Measurements from ENCODE around the gene SLC16A5.
A peak's percentile ranks its signal among the peaks of the same experiment; 100 is the strongest.

The SLC16A5 gene

GRCh38 chr17:75093548-75094158, 5.9 kb downstream of the SLC16A5 start:
- intact Hi-C loops (cut with DNase I; ENCODE audit: low total_unique reads): no loop called here

GRCh38 chr17:75094871-75095399, 7.2 kb downstream of the SLC16A5 start:
- H3K4me1 ChIP-seq: peaks cover 0 to 37% (median 3%) of the 10 kb centered on the region in 4 donors
- no peaks in the 10 kb centered on the region for H3K27me3 ChIP-seq
- intact Hi-C loops (cut with DNase I; ENCODE audit: low total_unique reads): no loop called here
- no peak for DNase-seq
- H3K27ac ChIP-seq: no peak overlapping the region
- no peak for TF ChIP-seq CTCF (IDR thresholded peaks at IDR 0.05)
- H3K9me3 ChIP-seq: no peaks in the 10 kb centered on the region
- peaks cover 0 to 6% (median 0%) of the 10 kb centered on the region in 3 donors for H3K36me3 ChIP-seq
- no peak overlapping the region for H3K4me3 ChIP-seq

More at GRCh38 chr17:75093548-75094158, 5.9 kb downstream of the SLC16A5 start:
- Histone ChIP-seq H3K27me3 (no peaks in the 10 kb centered on the region), H3K9me3 (no peaks in the 10 kb centered on the region), H3K4me3 (no peak overlapping the region), H3K27ac (no peak overlapping the region), H3K4me1 (peaks cover 0 to 41% (median 5%) of the 10 kb centered on the region in 4 donors), H3K36me3 (no peaks in the 10 kb centered on the region)
- no peak for TF ChIP-seq CTCF (IDR thresholded peaks at IDR 0.05)
- DNase-seq: no peak

DNA sequence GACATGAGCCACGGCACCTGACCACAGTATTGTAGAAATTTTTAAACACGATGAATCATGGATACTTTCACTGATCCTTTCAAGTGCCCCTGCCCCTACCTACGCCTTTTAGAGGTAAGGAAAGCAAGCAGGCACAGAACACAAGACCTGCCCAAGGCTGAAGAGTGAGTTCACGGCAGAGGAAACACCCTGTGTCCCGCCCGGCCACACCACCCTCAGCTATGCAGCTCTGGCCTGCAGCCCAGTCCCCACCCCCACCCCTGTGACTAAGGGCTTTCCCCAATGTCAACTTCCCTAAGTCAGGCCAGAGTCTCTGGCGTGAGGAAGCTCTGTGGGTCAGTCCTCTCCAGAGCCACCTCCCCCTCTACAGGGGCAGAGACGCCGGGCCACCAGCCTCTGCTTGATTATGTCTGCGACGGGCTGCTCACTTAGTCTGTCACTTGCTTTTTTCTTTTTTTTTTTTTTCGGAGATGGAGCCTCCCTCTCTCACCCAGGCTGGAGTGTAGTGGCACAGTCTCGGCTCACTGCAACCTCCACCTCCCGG, 8.4 kb downstream of the SLC16A5 start:
- H3K27ac ChIP-seq: no peak overlapping the region
- H3K4me1 ChIP-seq: peaks cover 0 to 33% (median 3%) of the 10 kb centered on the region in 4 donors
- no peak for TF ChIP-seq CTCF (IDR thresholded peaks at IDR 0.05)
- intact Hi-C loops (cut with DNase I; ENCODE audit: low total_unique reads): no loop called here
- no peaks in the 10 kb centered on the region for H3K27me3 ChIP-seq
- no peaks in the 10 kb centered on the region for H3K9me3 ChIP-seq
- DNase-seq: peak; percentile 60 to 78
- peaks cover 0 to 16% (median 0%) of the 10 kb centered on the region in 3 donors for H3K36me3 ChIP-seq
- H3K4me3 ChIP-seq: no peak overlapping the region

- Histone ChIP-seq H3K9me3 (no peaks in the 10 kb centered on the region), H3K27ac (no peak overlapping the region), H3K4me3 (no peak overlapping the region), H3K27me3 (no peaks in the 10 kb centered on the region), H3K4me1 (peaks cover 0 to 25% (median 3%) of the 10 kb centered on the region in 4 donors), H3K36me3 (peaks cover 0 to 16% (median 0%) of the 10 kb centered on the region in 3 donors)
- no peak for DNase-seq
- intact Hi-C loops (cut with DNase I; ENCODE audit: low total_unique reads): no loop called here
- no peak for TF ChIP-seq CTCF (IDR thresholded peaks at IDR 0.05)
Measured at GRCh38 chr17:75097865-75098264, 10.1 kb downstream of the SLC16A5 start.

- Histone ChIP-seq H3K27me3 (no peaks in the 10 kb centered on the region), H3K36me3 (peaks cover 0 to 20% (median 0%) of the 10 kb centered on the region in 3 donors), H3K9me3 (no peaks in the 10 kb centered on the region), H3K4me3 (no peak overlapping the region), H3K27ac (no peak overlapping the region), H3K4me1 (peaks cover 0 to 16% (median 3%) of the 10 kb centered on the region in 4 donors)
- no peak for TF ChIP-seq CTCF (IDR thresholded peaks at IDR 0.05)
- intact Hi-C loops (cut with DNase I; ENCODE audit: low total_unique reads): no loop called here
- no peak for DNase-seq
Measured at GRCh38 chr17:75098861-75099260, 11.1 kb downstream of the SLC16A5 start.

All from tibial artery (tissue), 4 donors.